GM21367 (cell line): ENCODE data around the gene FRS2.
"Not testable (repeated sequence)": the region's sequence is repeated elsewhere in the genome, so short reads cannot be mapped to it uniquely, and the experiment has no call there.

Experiments used
- ATAC-seq: cut with Tn5 transposase; IDR thresholded peaks from one replicate; pipeline ENCODE4 v1.9.1; 2021; ENCODE audit not compliant: unreplicated experiment

The FRS2 gene

GRCh38 chr12:69470189-69471075 is at the start of gene FRS2:
FRS2 (plus strand) TSS chr12:69470388; CDS start chr12:69569031, 98,643 bp downstream.
- peak; percentile 97 for ATAC-seq

DNA sequence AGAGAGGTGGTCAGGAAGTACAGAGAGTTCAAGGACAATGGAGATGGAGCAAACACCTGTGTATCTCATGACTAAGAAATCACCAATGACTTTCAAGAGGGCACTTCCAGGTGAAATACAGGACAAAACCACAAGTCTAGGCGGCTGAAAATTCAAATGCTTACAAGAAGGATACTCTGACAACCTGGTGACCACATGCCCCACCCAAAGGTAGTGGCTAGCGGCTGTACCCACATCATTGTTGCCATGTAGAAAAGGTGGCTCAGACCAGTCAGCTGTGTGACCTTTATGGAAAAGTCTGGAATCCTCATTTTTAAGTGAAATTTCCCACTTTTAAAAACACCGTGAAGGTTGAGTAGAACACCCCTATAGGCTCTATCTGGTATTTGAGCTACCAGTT is 48.6 kb upstream of the FRS2 start:
- ATAC-seq = no peak

DNA sequence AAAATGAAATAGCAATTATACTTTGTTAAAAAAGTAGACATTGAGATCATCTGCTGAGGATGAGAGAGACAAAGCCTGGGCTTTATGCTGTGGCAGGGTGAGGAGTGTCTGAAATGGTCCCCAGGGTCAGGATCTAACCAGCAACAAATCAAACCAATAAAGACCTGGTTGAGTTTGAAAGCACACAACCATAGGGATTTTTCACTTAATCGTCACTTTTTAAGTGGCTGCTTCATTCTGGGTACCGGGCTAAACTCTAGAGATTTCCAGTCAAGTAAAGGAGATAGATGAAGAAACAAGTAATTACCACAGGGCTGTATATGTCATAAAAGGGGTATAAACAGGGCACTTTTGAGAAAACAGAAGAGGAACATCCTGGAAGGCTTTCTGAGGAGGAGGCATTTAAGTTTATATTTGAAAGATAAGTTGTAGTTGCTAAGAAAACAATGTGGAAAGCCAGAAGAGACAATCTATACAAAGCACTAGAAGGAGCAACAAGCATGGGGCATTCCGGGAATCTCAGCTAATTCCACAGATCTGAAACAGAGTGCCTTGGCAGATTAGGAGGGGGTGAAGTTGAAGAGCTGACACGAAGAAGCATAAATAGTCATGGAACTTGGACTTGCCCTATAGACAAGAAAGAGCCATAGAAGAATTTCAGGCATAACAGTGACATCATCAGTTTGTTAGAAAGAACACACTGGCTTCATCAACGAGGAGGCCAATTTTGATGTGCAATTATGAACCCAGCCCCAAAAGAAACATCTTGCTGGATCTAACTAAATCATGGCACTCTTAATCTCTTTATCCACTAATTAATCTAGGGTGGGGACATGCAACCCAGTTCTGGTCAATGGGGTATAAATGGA is 46.9 kb upstream of the FRS2 start:
- no peak for ATAC-seq

DNA sequence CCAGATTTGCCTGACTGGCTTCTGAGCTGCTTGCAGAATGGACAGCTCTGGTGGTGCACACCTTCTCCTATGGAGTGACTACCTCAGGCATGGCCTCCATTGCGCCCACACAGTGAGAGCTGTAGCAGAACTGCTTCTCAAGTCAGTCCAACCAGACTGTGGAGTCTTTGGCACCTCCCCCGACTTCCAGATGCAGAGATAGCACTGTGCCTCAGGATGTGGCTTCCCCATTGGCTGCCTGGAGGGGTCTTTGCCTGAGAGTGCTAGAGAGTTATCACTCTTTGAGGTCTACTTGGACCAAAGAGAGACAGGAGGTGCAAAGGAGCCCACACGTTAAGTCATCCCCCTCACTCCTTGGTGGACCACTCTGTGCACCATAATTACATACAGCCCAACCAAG is 44.8 kb upstream of the FRS2 start:
- no peak for ATAC-seq

GRCh38 chr12:69428351-69429073 is 41.7 kb upstream of the FRS2 start:
- no peak for ATAC-seq

DNA sequence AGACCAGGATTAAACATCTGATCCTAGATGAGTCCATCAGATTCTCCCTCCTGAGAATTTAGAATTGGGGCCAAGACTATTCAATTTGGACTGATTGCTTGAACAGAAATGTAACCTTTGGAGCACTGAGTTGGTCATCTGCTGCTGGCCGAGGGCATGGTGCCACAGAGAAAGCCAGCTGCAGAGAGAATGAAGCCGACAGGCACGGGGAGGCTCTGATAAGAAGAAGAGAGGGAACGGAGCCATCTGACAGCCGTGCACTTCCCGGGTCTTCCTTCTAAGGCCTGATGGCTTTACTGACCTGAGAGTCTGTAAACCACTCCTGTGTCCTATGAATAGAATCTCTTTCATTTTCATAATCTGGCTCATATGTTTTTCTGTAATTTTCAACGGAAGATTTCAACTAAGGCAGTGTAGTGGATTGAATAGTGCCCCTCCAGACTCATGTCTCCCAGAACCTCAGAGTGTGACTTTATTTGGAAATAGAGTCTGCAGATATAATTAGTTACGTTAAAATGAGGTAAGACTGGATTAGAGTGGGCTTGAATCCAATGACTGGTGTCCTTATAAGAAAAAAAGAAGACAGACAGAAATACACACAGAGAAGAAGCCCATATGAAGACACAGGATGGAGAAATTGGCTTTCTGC is 39.1 kb upstream of the FRS2 start:
- ATAC-seq = no peak

DNA sequence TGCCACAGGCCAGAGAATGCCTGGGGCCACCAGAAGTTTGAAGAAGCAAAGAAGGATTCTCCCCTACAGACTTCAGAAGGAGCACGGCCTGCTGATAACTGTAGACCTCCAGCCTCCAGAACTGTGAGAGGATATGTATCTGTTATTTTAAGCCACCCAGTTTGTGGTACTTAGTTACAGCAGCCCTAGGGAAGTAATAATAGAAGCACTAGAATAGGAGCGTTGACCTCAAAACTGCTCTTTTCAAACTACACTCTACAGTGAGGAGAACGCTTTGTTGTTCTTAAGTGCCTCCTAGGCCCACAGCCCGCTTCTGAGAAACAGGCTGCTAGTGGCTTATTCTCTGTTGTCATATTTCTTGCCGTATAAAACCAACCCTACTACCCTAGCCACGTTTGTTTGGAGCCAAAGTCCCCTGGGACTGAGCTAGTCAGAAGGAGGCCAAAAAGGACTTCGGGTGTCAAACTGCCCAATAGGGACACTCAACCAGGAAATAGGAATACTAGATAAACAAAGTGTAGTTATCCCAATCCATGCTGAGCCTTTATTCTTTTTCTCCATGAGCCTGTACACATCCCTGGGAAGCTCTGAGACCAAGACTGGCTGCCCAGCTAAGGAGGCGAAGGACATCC is 38.5 kb upstream of the FRS2 start:
- ATAC-seq = no peak

DNA sequence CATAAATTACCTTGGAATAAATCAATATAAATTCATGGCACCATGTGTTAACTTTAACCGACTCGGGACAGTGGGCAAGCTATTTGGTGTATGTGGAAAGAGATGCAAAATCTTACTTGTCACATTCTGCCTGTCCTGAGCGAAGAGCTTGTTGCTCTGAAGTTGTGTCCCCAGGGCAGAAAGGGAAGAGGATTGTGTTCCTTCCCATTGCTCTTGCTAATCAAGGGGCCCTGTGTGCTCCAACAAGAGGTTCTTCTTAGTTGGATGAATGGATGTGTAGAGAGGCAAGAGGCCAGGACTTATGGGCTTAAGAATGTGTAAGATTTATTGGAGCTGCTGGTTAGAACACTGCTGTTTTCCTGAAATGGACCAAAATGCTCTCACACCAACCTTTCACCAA is 36.5 kb upstream of the FRS2 start:
- no peak for ATAC-seq

GRCh38 chr12:69435644-69436043 is 34.5 kb upstream of the FRS2 start:
- ATAC-seq = no peak

GRCh38 chr12:69437073-69437472 is 33.1 kb upstream of the FRS2 start:
- no peak for ATAC-seq

GRCh38 chr12:69438539-69438938 is 31.6 kb upstream of the FRS2 start:
- no peak for ATAC-seq

GRCh38 chr12:69440016-69440415 is 30.2 kb upstream of the FRS2 start:
- no peak for ATAC-seq

GRCh38 chr12:69440886-69441285 is 29.3 kb upstream of the FRS2 start:
- no peak for ATAC-seq

DNA sequence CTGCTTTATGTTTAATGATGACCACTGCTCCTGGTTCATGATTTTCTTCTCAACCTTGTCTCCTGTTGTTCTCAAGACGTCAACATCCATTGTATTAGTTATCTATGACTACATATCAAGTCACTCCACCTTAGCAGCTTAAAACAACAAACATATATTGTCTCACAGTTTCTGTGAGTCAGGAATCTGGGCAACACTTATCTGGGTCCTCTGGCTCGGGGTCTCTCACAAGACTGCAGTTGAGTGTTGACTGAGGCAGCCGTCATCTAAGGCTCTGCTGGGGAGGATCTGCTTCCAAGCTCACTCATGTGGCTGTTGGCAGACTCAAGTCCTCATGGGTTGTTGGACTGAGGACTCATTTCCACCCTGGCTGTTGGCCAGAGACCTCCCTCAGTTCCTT is 27.3 kb upstream of the FRS2 start:
- ATAC-seq = no peak

- ATAC-seq = no peak
Observed at GRCh38 chr12:69443916-69444315, 26.3 kb upstream of the FRS2 start.

DNA sequence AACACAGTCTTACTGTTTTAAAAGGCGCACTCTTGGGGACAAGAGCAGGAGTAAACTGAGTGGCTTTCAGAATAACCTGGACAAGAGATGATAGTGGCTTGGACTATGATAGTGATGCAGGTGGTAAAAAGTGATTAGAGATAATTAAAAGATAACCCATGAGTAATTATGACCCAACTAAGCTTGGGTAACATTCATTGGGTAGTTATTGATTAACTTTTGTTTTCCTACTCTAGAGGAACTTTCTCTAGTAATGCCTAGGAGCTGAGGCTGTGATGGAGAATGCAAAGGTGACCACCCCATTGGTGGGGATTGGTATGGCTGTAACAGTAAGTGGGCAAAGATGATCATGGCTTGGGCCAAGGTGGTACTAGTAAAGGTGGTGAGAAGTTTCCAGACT is 22.3 kb upstream of the FRS2 start:
- no peak for ATAC-seq

GRCh38 chr12:69452598-69453132 is 17.5 kb upstream of the FRS2 start:
- ATAC-seq = not testable (repeated sequence)

- no peak for ATAC-seq
Observed at GRCh38 chr12:69456239-69456638, 13.9 kb upstream of the FRS2 start.

GRCh38 chr12:69457433-69457832 is 12.8 kb upstream of the FRS2 start:
- no peak for ATAC-seq

- no peak for ATAC-seq
Observed at GRCh38 chr12:69459477-69459876, 10.7 kb upstream of the FRS2 start.
